Activated CD8-positive, alpha-beta T cell treated with anti-CD3 and anti-CD28 coated beads, Interleukin-2, amount 10 ng/mL, durations not matched to agents 7 days and 5 days (primary cell): ENCODE data around the gene YTHDC1. TPM values are rescaled to one million over a fixed set of nuclear protein-coding genes. Genes with fewer than 3 reads are reported as not detected.

Source experiments
- total RNA-seq, 2 experiments: library from RNA; stranded (reverse); gene quantifications; one replicate each; pipeline ENCODE4 v1.2.3, GENCODE V29; 2021

Gene YTHDC1
- total RNA-seq, 2 experiments from 2014 or later = 69.3 to 70.3 TPM

Other genes starting within 250 kb of the YTHDC1 start
- gene TMPRSS11F, start 220.2 kb downstream of the YTHDC1 start, total RNA-seq = not detected
- gene TMPRSS11B, start 104.4 kb downstream of the YTHDC1 start, total RNA-seq = not detected
- gene TMPRSS11E, start 97.4 kb upstream of the YTHDC1 start, total RNA-seq = not detected
- not detected for gene UGT2B17, start 226.2 kb upstream of the YTHDC1 start, total RNA-seq